Measurements from ENCODE around the gene NCKAP5. TPM values are rescaled to one million over a fixed set of nuclear protein-coding genes. Genes with fewer than 3 reads are reported as not detected.

NCKAP5 gene
- total and polyA plus RNA-seq, 2 experiments from 2014 or later, result 0.65 to 0.86 TPM

GRCh38 chr2:133061874-133062593, 506.2 kb downstream of the NCKAP5 start:
- Histone ChIP-seq H3K79me2 (ENCODE audit: insufficient read depth) (no peaks in the 10 kb centered on the region), H3K4me1 (ENCODE audit: insufficient read depth) (no peaks in the 10 kb centered on the region), H2AFZ (no peak overlapping the region), H3K9me3 (ENCODE audit: low read depth) (no peaks in the 10 kb centered on the region), H3K27me3 (replicated peaks; ENCODE audit: insufficient read depth) (no peaks in the 10 kb centered on the region), H3K9ac (no peak overlapping the region), H3K9me2 (ENCODE audit: insufficient read depth) (no peaks in the 10 kb centered on the region), H3K36me3 (ENCODE audit: low read depth) (no peaks in the 10 kb centered on the region), H3K4me2 (ENCODE audit: unreplicated experiment) (no peak overlapping the region), H4K20me1 (ENCODE audit: insufficient read depth) (no peaks in the 10 kb centered on the region), H3K27ac (no peak overlapping the region), H3F3A (ENCODE audit: insufficient read depth) (no peaks in the 10 kb centered on the region), H3K4me3 (no peak overlapping the region)
- TF ChIP-seq EZH2phosphoT487 (IDR thresholded peaks at IDR 0.05; ENCODE audit: insufficient read depth, low read depth) (no peak), EZH2 (IDR thresholded peaks at IDR 0.05; ENCODE audit: insufficient read depth, poor library complexity, severe bottlenecking) (no peak)
- in situ Hi-C loops (cut with MboI), result no loop called here
- 52 to 60% methylated on average over 3 of the region's 3 CpGs for whole genome bisulfite sequencing, 2 experiments (ENCODE audit: low coverage in 1 of 2, low lambda C conversion rate in 2 of 2, missing lambda C conversion rate in 2 of 2)
- DNase-seq, result no peak

DNA sequence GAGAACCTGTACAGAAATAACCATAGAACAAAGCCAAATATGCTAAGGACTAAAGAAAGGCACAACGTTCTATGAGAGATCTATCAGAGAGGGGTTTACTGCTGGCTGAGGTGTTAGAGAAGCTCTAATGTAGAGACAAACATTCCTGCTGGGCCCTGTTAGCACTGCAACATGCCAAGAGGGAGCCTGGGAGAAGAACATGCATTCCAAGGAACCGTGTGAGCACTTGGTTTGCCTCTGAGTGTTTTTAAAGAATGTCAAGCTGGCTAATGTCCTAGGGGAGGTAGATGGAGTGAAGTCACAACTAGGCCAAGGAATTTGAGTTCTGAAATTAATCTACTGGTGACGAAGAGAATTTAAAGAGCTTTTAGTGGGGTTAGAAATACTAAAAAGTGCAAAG, 514.0 kb downstream of the NCKAP5 start:
- no peak overlapping the region for H2AFZ ChIP-seq
- no peaks in the 10 kb centered on the region for H3K4me1 ChIP-seq (ENCODE audit: insufficient read depth)
- H4K20me1 ChIP-seq (ENCODE audit: insufficient read depth), result no peaks in the 10 kb centered on the region
- peak; percentile 21 for DNase-seq
- H3K27ac ChIP-seq, result no peak overlapping the region
- H3K9ac ChIP-seq, result no peak overlapping the region
- no peaks in the 10 kb centered on the region for H3K27me3 ChIP-seq (replicated peaks; ENCODE audit: insufficient read depth)
- no peaks in the 10 kb centered on the region for H3K79me2 ChIP-seq (ENCODE audit: insufficient read depth)
- 25% methylated on average over 3 of the region's 3 CpGs for WGBS, 2 experiments (ENCODE audit: low coverage in 1 of 2, low lambda C conversion rate in 2 of 2, missing lambda C conversion rate in 2 of 2)
- TF ChIP-seq EZH2phosphoT487 (IDR thresholded peaks at IDR 0.05; ENCODE audit: insufficient read depth, low read depth), result no peak
- TF ChIP-seq EZH2 (IDR thresholded peaks at IDR 0.05; ENCODE audit: insufficient read depth, poor library complexity, severe bottlenecking), result no peak
- no peaks in the 10 kb centered on the region for H3K9me2 ChIP-seq (ENCODE audit: insufficient read depth)
- H3K36me3 ChIP-seq (ENCODE audit: low read depth), result no peaks in the 10 kb centered on the region
- H3K4me3 ChIP-seq, result no peak overlapping the region
- H3K9me3 ChIP-seq (ENCODE audit: low read depth), result no peaks in the 10 kb centered on the region
- in situ Hi-C loops (cut with MboI), result no loop called here
- no peak overlapping the region for H3K4me2 ChIP-seq (ENCODE audit: unreplicated experiment)
- H3F3A ChIP-seq (ENCODE audit: insufficient read depth), result no peaks in the 10 kb centered on the region

DNA sequence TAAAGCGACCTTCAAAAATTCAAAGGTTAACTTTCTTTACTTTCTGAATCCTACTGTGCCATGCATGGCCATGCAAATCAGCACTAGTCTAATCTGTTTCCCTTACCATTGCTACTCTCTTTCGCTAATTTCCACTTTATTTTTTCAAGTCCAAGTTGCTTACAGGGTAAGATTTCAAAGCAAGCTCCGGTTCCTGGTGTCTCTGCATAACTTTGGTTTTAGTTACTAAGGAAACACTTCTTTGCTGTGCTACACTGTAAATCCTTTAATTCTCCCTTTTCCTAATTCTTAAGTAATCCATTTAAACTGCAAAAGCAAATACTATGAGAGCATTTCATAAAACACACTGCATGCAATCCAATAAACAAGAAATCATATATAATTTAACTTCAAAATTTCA, 514.7 kb downstream of the NCKAP5 start:
- Histone ChIP-seq H3K4me3 (no peak overlapping the region), H4K20me1 (ENCODE audit: insufficient read depth) (no peaks in the 10 kb centered on the region), H3K4me2 (ENCODE audit: unreplicated experiment) (no peak overlapping the region), H3K9ac (no peak overlapping the region), H3F3A (ENCODE audit: insufficient read depth) (no peaks in the 10 kb centered on the region), H3K9me2 (ENCODE audit: insufficient read depth) (no peaks in the 10 kb centered on the region), H2AFZ (no peak overlapping the region), H3K27ac (no peak overlapping the region), H3K27me3 (replicated peaks; ENCODE audit: insufficient read depth) (no peaks in the 10 kb centered on the region), H3K36me3 (ENCODE audit: low read depth) (no peaks in the 10 kb centered on the region), H3K9me3 (ENCODE audit: low read depth) (no peaks in the 10 kb centered on the region), H3K79me2 (ENCODE audit: insufficient read depth) (no peaks in the 10 kb centered on the region), H3K4me1 (ENCODE audit: insufficient read depth) (no peaks in the 10 kb centered on the region)
- no peak for DNase-seq
- in situ Hi-C loops (cut with MboI), result no loop called here
- WGBS, 2 experiments (ENCODE audit: low coverage in 1 of 2, low lambda C conversion rate in 2 of 2, missing lambda C conversion rate in 2 of 2), result 58 to 62% methylated on average over 3 of the region's 3 CpGs
- TF ChIP-seq EZH2 (IDR thresholded peaks at IDR 0.05; ENCODE audit: insufficient read depth, poor library complexity, severe bottlenecking) (no peak), EZH2phosphoT487 (IDR thresholded peaks at IDR 0.05; ENCODE audit: insufficient read depth, low read depth) (no peak)

- no peak for DNase-seq
- H3K27me3 ChIP-seq (replicated peaks; ENCODE audit: insufficient read depth), result no peaks in the 10 kb centered on the region
- no peak overlapping the region for H2AFZ ChIP-seq
- H3K9me2 ChIP-seq (ENCODE audit: insufficient read depth), result no peaks in the 10 kb centered on the region; the same call in 1 of the 2 replicates
- no peaks in the 10 kb centered on the region for H3F3A ChIP-seq (ENCODE audit: insufficient read depth)
- no peak overlapping the region for H3K4me2 ChIP-seq (ENCODE audit: unreplicated experiment)
- no peak overlapping the region for H3K27ac ChIP-seq
- no peaks in the 10 kb centered on the region for H3K79me2 ChIP-seq (ENCODE audit: insufficient read depth)
- H3K9me3 ChIP-seq (ENCODE audit: low read depth), result no peaks in the 10 kb centered on the region
- TF ChIP-seq EZH2 (IDR thresholded peaks at IDR 0.05; ENCODE audit: insufficient read depth, poor library complexity, severe bottlenecking), result no peak
- no peak for TF ChIP-seq EZH2phosphoT487 (IDR thresholded peaks at IDR 0.05; ENCODE audit: insufficient read depth, low read depth)
- WGBS, 2 experiments (ENCODE audit: low coverage in 1 of 2, low lambda C conversion rate in 2 of 2, missing lambda C conversion rate in 2 of 2), result 63 to 70% methylated on average over 5 of the region's 5 CpGs
- H4K20me1 ChIP-seq (ENCODE audit: insufficient read depth), result no peaks in the 10 kb centered on the region
- no peak overlapping the region for H3K9ac ChIP-seq
- in situ Hi-C loops (cut with MboI), result no loop called here
- H3K4me3 ChIP-seq, result no peak overlapping the region
- H3K36me3 ChIP-seq (ENCODE audit: low read depth), result no peaks in the 10 kb centered on the region
- no peaks in the 10 kb centered on the region for H3K4me1 ChIP-seq (ENCODE audit: insufficient read depth)
Observed at GRCh38 chr2:133045787-133046186, 522.5 kb downstream of the NCKAP5 start.

Measured in GM23248 (cell line).